ENCODE results near the gene ARHGEF19.
"Not testable (repeated sequence)": the region's sequence is repeated elsewhere in the genome, so short reads cannot be mapped to it uniquely, and the experiment has no call there.

Gene ARHGEF19

GRCh38 chr1:16202281-16203210, 9.9 kb downstream of the ARHGEF19 start:
- no peak for FAIRE-seq

- FAIRE-seq, result no peak
These were observed 12.8 kb downstream of the ARHGEF19 start for GRCh38 chr1:16199700-16200099.

GRCh38 chr1:16199157-16199501, 13.3 kb downstream of the ARHGEF19 start:
- FAIRE-seq, result no peak

GRCh38 chr1:16198444-16199156, 13.9 kb downstream of the ARHGEF19 start:
- FAIRE-seq, result no peak

GRCh38 chr1:16196874-16197273, 15.6 kb downstream of the ARHGEF19 start:
- FAIRE-seq, result no peak

- FAIRE-seq, result not testable (repeated sequence)
These were observed 16.3 kb downstream of the ARHGEF19 start for GRCh38 chr1:16196139-16196538.

GRCh38 chr1:16195518-16195905, 16.9 kb downstream of the ARHGEF19 start:
- no peak for FAIRE-seq

GRCh38 chr1:16191916-16192546, 20.4 kb downstream of the ARHGEF19 start:
- no peak for FAIRE-seq

GRCh38 chr1:16191309-16191708, 21.1 kb downstream of the ARHGEF19 start:
- no peak for FAIRE-seq

GRCh38 chr1:16189921-16190621, 22.4 kb downstream of the ARHGEF19 start:
- FAIRE-seq, result no peak

GRCh38 chr1:16189003-16189402, 23.4 kb downstream of the ARHGEF19 start:
- FAIRE-seq, result no peak

- peak; percentile 49 for FAIRE-seq
These were observed 24.6 kb downstream of the ARHGEF19 start for GRCh38 chr1:16187748-16188401.

GRCh38 chr1:16186655-16187235, 25.7 kb downstream of the ARHGEF19 start:
- FAIRE-seq, result no peak

GRCh38 chr1:16184557-16185303, 27.7 kb downstream of the ARHGEF19 start:
- no peak for FAIRE-seq

GRCh38 chr1:16183765-16184556, 28.5 kb downstream of the ARHGEF19 start:
- no peak for FAIRE-seq

GRCh38 chr1:16183179-16183578, 29.3 kb downstream of the ARHGEF19 start:
- no peak for FAIRE-seq

GRCh38 chr1:16181887-16182719, 30.3 kb downstream of the ARHGEF19 start:
- FAIRE-seq, result no peak

GRCh38 chr1:16180291-16180824, 32.1 kb downstream of the ARHGEF19 start:
- no peak for FAIRE-seq

All from A204.1 (cell line).